B cell (primary cell): Measurements from ENCODE around the gene COL4A6. TPM values are rescaled to one million over a fixed set of nuclear protein-coding genes. Genes with fewer than 3 reads are reported as not detected.

Experiments
- ATAC-seq: fragments of 200-7000 bp; cut with Tn5 transposase; one replicate; pipeline ENCODE4 v1.10.0; 2021; ENCODE audit warnings: low read depth, mild to moderate bottlenecking, moderate number of reproducible peaks, moderate library complexity
- CTCF ChIA-PET: fragments of 350-600 bp; sonication (Branson Sonifier 250); formaldehyde crosslinking; loops from one replicate; lab custom pipeline; 2021; ENCODE audit warnings: antibody characterized with exemption, inconsistent platforms; lab: Charles Lee
- POLR2A ChIA-PET: fragments of 350-600 bp; sonication (Branson Sonifier 250); formaldehyde crosslinking; loops from one replicate; lab custom pipeline; 2021; ENCODE audit warnings: antibody characterized with exemption; lab: Charles Lee
- DNase-seq: peaks from one replicate; pipeline ENCODE4 v3.0.0; 2013
- H2AFZ ChIP-seq: 2 replicates; pipeline ENCODE4 v1.6.1; 2012; ENCODE audit warnings: mild to moderate bottlenecking, low read depth, low read length; ENCODE audit not compliant: insufficient read depth, poor library complexity, severe bottlenecking
- H3K27ac ChIP-seq, 2 donors: 1 replicate in 1 of 2; 2 replicates in 1 of 2; pipeline ENCODE4 v1.5.1; 2012 to 2013; ENCODE audit warnings: low read length in 2 of 2, mild to moderate bottlenecking in 2 of 2, moderate library complexity in 1 of 2
- H3K27me3 ChIP-seq, 4 experiments: fragments of 200-600 bp in 1 of 4; sonication (generic) in 1 of 4; replicated peaks in 1 of 4; 1 replicate in 2 of 4; 2 replicates in 2 of 4; pipeline versions ENCODE4 v1.6.1 to v1.7.0; 2013 to 2016; ENCODE audit warnings: low read length in 3 of 4, mild to moderate bottlenecking in 2 of 4, mixed read lengths in 1 of 4, moderate library complexity in 1 of 4; ENCODE audit not compliant: insufficient read depth in 4 of 4, control insufficient read depth in 3 of 4; ENCODE audit errors: control extremely low read depth in 1 of 4
- H3K36me3 ChIP-seq, 2 experiments: replicated peaks in 1 of 2; 1 replicate in 1 of 2; 2 replicates in 1 of 2; pipeline versions ENCODE4 v1.6.1 to v1.7.1; 2013; ENCODE audit warnings: low read length in 1 of 2; ENCODE audit not compliant: insufficient read depth in 2 of 2, control insufficient read depth in 1 of 2; ENCODE audit errors: control extremely low read depth in 1 of 2, extremely low read depth in 1 of 2
- H3K4me1 ChIP-seq, 2 donors: fragments of 200-600 bp in 1 of 2; sonication (generic) in 1 of 2; 1 replicate in 1 of 2; 2 replicates in 1 of 2; pipeline versions ENCODE4 v1.5.1 to v1.6.1; 2013 to 2017; ENCODE audit warnings: low read length in 2 of 2; ENCODE audit not compliant: control insufficient read depth in 2 of 2, insufficient read depth in 2 of 2
- H3K4me2 ChIP-seq: replicated peaks from 2 replicates; pipeline ENCODE3; 2012; ENCODE audit warnings: mild to moderate bottlenecking, low read depth, low read length; ENCODE audit not compliant: poor library complexity, severe bottlenecking
- H3K4me3 ChIP-seq, 5 experiments: fragments of 200-600 bp in 1 of 5; sonication (generic) in 1 of 5; 1 replicate in 3 of 5; 2 replicates in 2 of 5; pipeline versions ENCODE4 v1.5.1 to v1.7.0; 2011 to 2016; ENCODE audit warnings: low read length in 4 of 5, mild to moderate bottlenecking in 4 of 5, low read depth in 2 of 5, control low read depth in 1 of 5, moderate library complexity in 1 of 5; ENCODE audit not compliant: insufficient read depth in 1 of 5; ENCODE audit errors: control extremely low read depth in 1 of 5, extremely low read depth in 1 of 5
- H3K79me2 ChIP-seq: fragments of 200-600 bp; sonication (generic); one replicate; pipeline ENCODE4 v1.6.0; 2016; ENCODE audit warnings: low read length; ENCODE audit not compliant: control insufficient read depth, insufficient read depth
- H3K9ac ChIP-seq: fragments of 200-600 bp; sonication (generic); 2 replicates; pipeline ENCODE4 v1.6.1; 2017; ENCODE audit warnings: mild to moderate bottlenecking, low read length, moderate library complexity
- H3K9me3 ChIP-seq, 3 donors: one replicate each; pipeline versions ENCODE4 v1.6.1 to v1.7.1; 2013; ENCODE audit warnings: low read length in 2 of 3; ENCODE audit not compliant: control insufficient read depth in 2 of 3, insufficient read depth in 1 of 3; ENCODE audit errors: control extremely low read depth in 1 of 3
- H4K20me1 ChIP-seq: 2 replicates; pipeline ENCODE4 v1.6.0; 2012; ENCODE audit warnings: mild to moderate bottlenecking, low read length; ENCODE audit not compliant: insufficient read depth, control insufficient read depth, poor library complexity, severe bottlenecking
- H3K27ac Mint-ChIP-seq: one replicate; pipeline ENCODE4 v1.8.0; 2021; ENCODE audit warnings: mixed read lengths
- H3K27me3 Mint-ChIP-seq: one replicate; pipeline ENCODE4 v1.8.0; 2021; ENCODE audit warnings: mixed read lengths
- H3K4me1 Mint-ChIP-seq: one replicate; pipeline ENCODE4 v1.8.0; 2021; ENCODE audit warnings: mixed read lengths
- H3K4me3 Mint-ChIP-seq: one replicate; pipeline ENCODE4 v1.8.0; 2021; ENCODE audit warnings: mixed read lengths
- H3K9me3 Mint-ChIP-seq: one replicate; pipeline ENCODE4 v1.8.0; 2022; ENCODE audit warnings: mixed read lengths; ENCODE audit not compliant: insufficient read depth
- CTCF ChIP-seq: fragments of 200-600 bp; IDR thresholded peaks from one replicate; pipeline ENCODE4 v1.8.0; 2022; ENCODE audit warnings: antibody characterized with exemption, mild to moderate bottlenecking
- EZH2 ChIP-seq: IDR thresholded peaks from 2 replicates; pipeline ENCODE4 v1.6.1; 2012; ENCODE audit warnings: borderline replicate concordance, low read depth, mild to moderate bottlenecking, moderate library complexity, low read length; ENCODE audit not compliant: insufficient read depth, poor library complexity, severe bottlenecking
- WGBS: methylation state at CpG from one replicate; pipeline ENCODE4 v1.1.5; 2013; ENCODE audit warnings: missing lambda C conversion rate; ENCODE audit not compliant: insufficient coverage; 5-methylcytosine and 5-hydroxymethylcytosine counted together
- intact Hi-C: fragments of 100-400 bp; cut with micrococcal nuclease; formaldehyde crosslinking; loops from one replicate; pipeline ENCODE4 v1.10.0; 2022
- polyA plus RNA-seq: library from polyadenylated mRNA; depleted of rRNA; stranded (reverse); fragments of >200 nt; gene quantifications from 2 replicates; pipeline ENCODE4 v1.2.3, GENCODE V29; 2012
- total RNA-seq, 2 donors: library from RNA; stranded (reverse); fragments of 120-200 nt in 1 of 2; gene quantifications; 1 replicate in 1 of 2; 2 replicates in 1 of 2; pipeline versions ENCODE4 v1.2.3 to v1.2.4, GENCODE V29; 2013 to 2022

Gene COL4A6
- total and polyA plus RNA-seq, 2 donors (not counting 1 experiment from before 2014, with no cell fraction given): not detected

GRCh38 chrX:108245462-108245861, 192.8 kb downstream of the COL4A6 start:
- Histone ChIP-seq H2AFZ (no peak overlapping the region), H3K4me1 (no peaks in the 10 kb centered on the region), H3K79me2 (no peaks in the 10 kb centered on the region), H3K4me3 (no peak overlapping the region), H3K27me3 (no peaks in the 10 kb centered on the region), H4K20me1 (no peaks in the 10 kb centered on the region), H3K9me3 (no peaks in the 10 kb centered on the region), H3K27ac (no peak overlapping the region), H3K9ac (no peak overlapping the region), H3K36me3 (no peaks in the 10 kb centered on the region), H3K4me2 (no peak overlapping the region)
- intact Hi-C loops: no loop called here
- ChIA-PET POLR2A (no interaction called here), CTCF (no interaction called here)
- H3K4me1 Mint-ChIP-seq: no peaks in the 10 kb centered on the region
- H3K27ac Mint-ChIP-seq: no peak overlapping the region
- no peak for DNase-seq
- no peak for TF ChIP-seq CTCF
- TF ChIP-seq EZH2: no peak
- no peak for ATAC-seq
- no peak overlapping the region for H3K4me3 Mint-ChIP-seq
- H3K9me3 Mint-ChIP-seq: no peaks in the 10 kb centered on the region
- no peaks in the 10 kb centered on the region for H3K27me3 Mint-ChIP-seq
- 80% methylated on average over 2 of the region's 6 CpGs for WGBS

GRCh38 chrX:108235986-108236385, 202.2 kb downstream of the COL4A6 start:
- no peaks in the 10 kb centered on the region for H3K4me1 ChIP-seq
- no peaks in the 10 kb centered on the region for H3K36me3 ChIP-seq
- no peak overlapping the region for H3K27ac ChIP-seq
- WGBS: no CpG with 5 or more reads among the region's 4 CpGs
- H2AFZ ChIP-seq: no peak overlapping the region
- DNase-seq (no peak), ATAC-seq (no peak)
- POLR2A ChIA-PET: no interaction called here
- no peaks in the 10 kb centered on the region for H3K9me3 ChIP-seq
- intact Hi-C loops: no loop called here
- Mint-ChIP-seq H3K4me3 (no peak overlapping the region), H3K27ac (no peak overlapping the region), H3K9me3 (no peaks in the 10 kb centered on the region), H3K4me1 (no peaks in the 10 kb centered on the region), H3K27me3 (peaks cover 5% of the 10 kb centered on the region)
- H3K79me2 ChIP-seq: no peaks in the 10 kb centered on the region
- H3K4me2 ChIP-seq: no peak overlapping the region
- no peaks in the 10 kb centered on the region for H3K27me3 ChIP-seq
- no peak overlapping the region for H3K4me3 ChIP-seq
- CTCF ChIA-PET: no interaction called here
- no peak for TF ChIP-seq CTCF
- TF ChIP-seq EZH2: no peak
- no peaks in the 10 kb centered on the region for H4K20me1 ChIP-seq
- no peak overlapping the region for H3K9ac ChIP-seq
